GM12874 (cell line): ENCODE measurements around the gene SLC22A2.

Experiments used
- CTCF ChIP-seq: IDR thresholded peaks from 2 replicates; pipeline ENCODE4 v1.5.1; 2011; ENCODE audit warnings: low read depth, mild to moderate bottlenecking, control low read depth, low read length, moderate library complexity; ENCODE audit not compliant: insufficient read depth

Gene SLC22A2

GRCh38 chr6:160256445-160256844 lies 2.2 kb downstream of the SLC22A2 start:
- TF ChIP-seq CTCF = no peak

GRCh38 chr6:160254467-160255312 lies 3.9 kb downstream of the SLC22A2 start:
- no peak for TF ChIP-seq CTCF

GRCh38 chr6:160253714-160254113 lies 4.9 kb downstream of the SLC22A2 start:
- TF ChIP-seq CTCF = no peak

GRCh38 chr6:160253292-160253691 lies 5.3 kb downstream of the SLC22A2 start:
- no peak for TF ChIP-seq CTCF

- TF ChIP-seq CTCF = no peak
Measured at GRCh38 chr6:160252073-160252813, 6.4 kb downstream of the SLC22A2 start.

- no peak for TF ChIP-seq CTCF
Measured at GRCh38 chr6:160249671-160250070, 8.9 kb downstream of the SLC22A2 start.

GRCh38 chr6:160248538-160248937 lies 10.1 kb downstream of the SLC22A2 start:
- no peak for TF ChIP-seq CTCF
